GM19238 (cell line): Measurements from ENCODE around the gene CD163L1.

Experiments used
- DNase-seq: peaks from one replicate; pipeline ENCODE4 v3.0.0; 2011; ENCODE audit warnings: low spot score; ENCODE audit not compliant: insufficient read length

The CD163L1 gene

GRCh38 chr12:7327918-7328317, 116.0 kb downstream of the CD163L1 start:
- DNase-seq, result no peak

- DNase-seq, result no peak
Measured at GRCh38 chr12:7324176-7324575, 119.8 kb downstream of the CD163L1 start.

- no peak for DNase-seq
Measured at GRCh38 chr12:7322599-7322998, 121.4 kb downstream of the CD163L1 start.

DNA sequence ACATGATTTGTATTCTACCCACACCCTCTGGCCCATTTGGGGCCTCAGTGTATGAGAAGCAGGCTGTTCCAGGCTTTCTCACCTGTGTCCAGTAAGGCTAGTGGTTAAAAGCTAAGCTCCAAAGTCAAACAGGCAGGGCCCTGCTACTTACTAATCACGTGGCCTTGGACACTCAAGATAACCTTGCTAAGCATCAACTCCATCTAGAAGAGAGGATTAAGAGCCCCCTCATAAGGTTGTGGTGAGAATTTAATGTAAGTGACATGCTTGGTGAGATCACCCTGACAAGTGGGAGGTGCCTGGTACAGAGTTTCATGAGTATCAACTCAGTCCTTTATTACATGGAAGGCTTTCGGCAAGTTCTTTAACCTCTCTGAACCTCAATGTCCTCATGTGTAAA, 122.3 kb downstream of the CD163L1 start:
- DNase-seq, result no peak

DNA sequence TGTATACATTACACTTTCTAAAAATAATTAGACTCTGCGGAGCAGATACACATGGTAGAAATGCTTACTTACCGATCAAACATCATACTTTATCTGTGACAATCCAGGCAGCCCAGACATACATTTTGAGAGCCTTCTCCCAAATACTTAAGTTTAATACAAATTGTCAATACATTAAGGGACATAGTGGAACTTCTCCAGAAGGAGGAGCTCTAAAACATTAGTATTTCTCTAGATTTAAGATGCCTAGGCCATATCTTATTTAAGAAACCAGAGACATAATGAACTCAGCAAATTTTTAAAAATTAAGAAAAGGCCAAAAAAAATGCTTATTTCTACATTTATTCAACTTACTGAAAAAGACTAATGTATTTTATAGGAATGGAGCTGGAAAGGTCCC, 124.0 kb downstream of the CD163L1 start:
- no peak for DNase-seq

DNA sequence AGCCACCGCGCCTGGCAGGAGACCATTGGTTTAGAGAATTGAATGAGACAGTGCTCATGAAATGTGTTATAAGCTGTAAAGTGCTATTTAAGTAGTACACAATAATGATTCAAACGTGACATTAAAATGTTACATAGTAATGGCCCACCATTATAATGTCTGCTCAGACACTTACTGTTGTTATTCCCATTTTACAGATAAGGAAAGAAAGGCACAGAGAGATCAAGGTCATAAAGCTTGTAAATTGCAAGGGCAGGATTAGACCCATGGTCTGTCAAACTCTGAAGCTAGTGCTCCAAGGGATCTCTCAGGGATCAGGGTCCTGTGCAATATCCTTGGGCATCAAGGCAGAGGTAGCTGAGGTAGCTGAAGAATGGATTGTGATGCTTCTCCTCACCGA, 133.9 kb downstream of the CD163L1 start:
- DNase-seq, result no peak
